Endothelial cell of umbilical vein (primary cell): Measurements from ENCODE around the gene NRCAM. TPM values are rescaled to one million over a fixed set of nuclear protein-coding genes. Genes with fewer than 3 reads are reported as not detected.

Experiments
- BruUV-seq: library from RNA; stranded (reverse); fragments of 400-500 nt; replicated peaks from 2 replicates; lab custom pipeline; 2021; lab: Mats Ljungman, UMichigan
- CTCF ChIA-PET: fragments of 300-600, 350-600 bp; sonication (Branson Sonifier 250); formaldehyde crosslinking; loops from one replicate; lab custom pipeline; 2021; ENCODE audit warnings: antibody characterized with exemption, inconsistent platforms; lab: Charles Lee
- POLR2A ChIA-PET: fragments of 300-600, 350-600 bp; sonication (Branson Sonifier 250); formaldehyde crosslinking; loops from one replicate; lab custom pipeline; 2021; ENCODE audit warnings: antibody characterized with exemption, inconsistent platforms; lab: Charles Lee
- DNase-seq: peaks from one replicate; pipeline ENCODE4 v3.0.0-alpha.2; 2011; ENCODE audit warnings: low read depth, low spot score
- FAIRE-seq: peaks from 2 replicates; lab custom pipeline; 2011; peaks lifted over from hg19 to GRCh38; lab: Jason Lieb, UNC
- H2AFZ ChIP-seq: 2 replicates; pipeline ENCODE4 v1.6.0; 2012; ENCODE audit warnings: low read depth, low read length, control low read depth, inconsistent platforms
- H3K27ac ChIP-seq: 2 replicates; pipeline ENCODE4 v1.5.1; 2011; ENCODE audit warnings: low read depth, mild to moderate bottlenecking, control low read depth, low read length, moderate library complexity; ENCODE audit not compliant: insufficient read depth
- H3K27me3 ChIP-seq, 2 experiments: 2 replicates each; pipeline versions ENCODE4 v1.6.0 to v1.6.1; 2011; ENCODE audit warnings: low read length in 2 of 2, mixed read lengths in 1 of 2; ENCODE audit not compliant: control insufficient read depth in 2 of 2, insufficient read depth in 2 of 2
- H3K36me3 ChIP-seq, 2 experiments: 2 replicates in 1 of 2; 3 replicates in 1 of 2; pipeline ENCODE4 v1.5.1; 2011; ENCODE audit warnings: low read length in 2 of 2, mild to moderate bottlenecking in 1 of 2, moderate library complexity in 1 of 2; ENCODE audit not compliant: control insufficient read depth in 2 of 2, insufficient read depth in 2 of 2; ENCODE audit errors: extremely low read depth in 1 of 2
- H3K4me1 ChIP-seq: 3 replicates; pipeline ENCODE4 v1.5.1; 2011; ENCODE audit warnings: mild to moderate bottlenecking, low read length; ENCODE audit not compliant: control insufficient read depth, insufficient read depth; ENCODE audit errors: extremely low read depth
- H3K4me2 ChIP-seq: 2 replicates; pipeline ENCODE4 v1.6.1; 2011; ENCODE audit warnings: low read length, control low read depth, mixed read lengths; ENCODE audit not compliant: insufficient read depth
- H3K4me3 ChIP-seq, 3 experiments: fragments of 200-600 bp in 1 of 3; sonication (generic), shearing (Covaris generic) in 1 of 3; replicated peaks in 1 of 3; 2 replicates each; pipeline ENCODE4 v1.5.1; 2011 to 2016; ENCODE audit warnings: control low read depth in 3 of 3, low read length in 3 of 3, mild to moderate bottlenecking in 2 of 3, inconsistent platforms in 1 of 3, low read depth in 1 of 3, moderate library complexity in 1 of 3; ENCODE audit not compliant: insufficient read depth in 1 of 3
- H3K79me2 ChIP-seq: 2 replicates; pipeline ENCODE4 v1.6.0; 2012; ENCODE audit warnings: low read length, inconsistent platforms; ENCODE audit not compliant: control insufficient read depth, insufficient read depth
- H3K9ac ChIP-seq: replicated peaks from 2 replicates; pipeline ENCODE3; 2011; ENCODE audit warnings: low read length, control low read depth; ENCODE audit not compliant: insufficient read depth; ENCODE audit errors: extremely low read depth
- H3K9me1 ChIP-seq: replicated peaks from 3 replicates; pipeline ENCODE4 v1.6.0; 2011; ENCODE audit warnings: mild to moderate bottlenecking, low read length; ENCODE audit not compliant: control insufficient read depth, insufficient read depth; ENCODE audit errors: extremely low read depth
- H3K9me3 ChIP-seq: replicated peaks from 2 replicates; pipeline ENCODE4 v1.5.1; 2012; ENCODE audit warnings: low read length, inconsistent platforms; ENCODE audit not compliant: control insufficient read depth, insufficient read depth
- H4K20me1 ChIP-seq: replicated peaks from 2 replicates; pipeline ENCODE3; 2011; ENCODE audit warnings: mild to moderate bottlenecking, low read length; ENCODE audit not compliant: control insufficient read depth, insufficient read depth; ENCODE audit errors: extremely low read depth
- CTCF ChIP-seq, 2 donors: IDR thresholded peaks; 1 replicate in 1 of 2; 2 replicates in 1 of 2; pipeline ENCODE4 v1.5.1; 2011; ENCODE audit warnings: low read length in 2 of 2, mild to moderate bottlenecking in 2 of 2, moderate library complexity in 2 of 2, control low read depth in 1 of 2, inconsistent platforms in 1 of 2, low read depth in 1 of 2; ENCODE audit not compliant: insufficient read depth in 1 of 2; ENCODE audit errors: extremely low read depth in 1 of 2
- EZH2 ChIP-seq: IDR thresholded peaks from 2 replicates; pipeline ENCODE4 v1.6.1; 2012; ENCODE audit warnings: borderline replicate concordance, low read depth, mild to moderate bottlenecking, moderate library complexity, low read length, inconsistent platforms; ENCODE audit not compliant: severe bottlenecking
- FOS ChIP-seq: IDR thresholded peaks from 2 replicates; pipeline ENCODE4 v1.6.1; 2011; ENCODE audit warnings: mild to moderate bottlenecking, low read length, moderate library complexity, borderline replicate concordance; ENCODE audit not compliant: insufficient read depth
- GATA2 ChIP-seq: IDR thresholded peaks from 2 replicates; pipeline ENCODE4 v1.7.0; 2011; ENCODE audit warnings: low read depth, mild to moderate bottlenecking, moderate library complexity, mixed read lengths, low read length; ENCODE audit not compliant: insufficient read length, insufficient read depth
- JUN ChIP-seq: IDR thresholded peaks from 2 replicates; pipeline ENCODE4 v1.6.1; 2011; ENCODE audit warnings: borderline replicate concordance, low read depth; ENCODE audit not compliant: insufficient read length, insufficient read depth
- MYC ChIP-seq: IDR thresholded peaks from one replicate; pipeline ENCODE4 v1.6.1; 2011; ENCODE audit warnings: mild to moderate bottlenecking, low read depth, low read length
- POLR2A ChIP-seq: IDR thresholded peaks from 2 replicates; pipeline ENCODE4 v1.6.1; 2012; ENCODE audit warnings: low read depth, mild to moderate bottlenecking, control low read depth, low read length
- POLR2AphosphoS5 ChIP-seq: IDR thresholded peaks from 2 replicates; pipeline ENCODE4 v1.6.1; 2012; ENCODE audit warnings: low read depth, mild to moderate bottlenecking, control low read depth, low read length, moderate library complexity; ENCODE audit not compliant: insufficient read depth
- dilution Hi-C: fragments of 300-500 bp; cut with MboI; formaldehyde crosslinking; loops from one replicate; pipeline ENCODE4 v1.15.0; 2019; ENCODE audit warnings: low sequenced_read_pairs; ENCODE audit not compliant: extremely low pct_ligation_motif_present
- intact Hi-C: fragments of 100-400 bp; cut with micrococcal nuclease; formaldehyde crosslinking; loops from one replicate; pipeline ENCODE4 v1.10.0; 2022
- polyA plus RNA-seq, 4 experiments: library from polyadenylated mRNA; depleted of rRNA in 3 of 4; stranded (reverse) in 3 of 4; unstranded in 1 of 4; fragments of >200 nt; gene quantifications; 2 replicates each; pipeline versions ENCODE4 v1.2.1 to v1.2.3, GENCODE V29; 2011 to 2012; ENCODE audit warnings: missing spikeins in 1 of 4
- total RNA-seq: library from RNA; stranded (reverse); gene quantifications from 2 replicates; pipeline ENCODE4 v1.2.3, GENCODE V29; 2021
- TF ChIP-seq, protein P1 (sequence below): IDR thresholded peaks from 2 replicates; pipeline ENCODE4 v1.6.1; 2011; ENCODE audit not compliant: insufficient read depth, insufficient read length

The NRCAM gene
- total and polyA plus RNA-seq, 2 donors (not counting 3 experiments of a cell fraction or from before 2014, with no cell fraction given) = 26.0 to 47.6 TPM

- H3K9me3 ChIP-seq = no peaks in the 10 kb centered on the region
- peak; percentile 6 for DNase-seq
- dilution Hi-C loops = no loop called here
- no TSS peak for BruUV-seq
- ChIA-PET POLR2A (no interaction called here), CTCF (interaction anchor here (1.0 to 1.3 kb wide), 2 partner anchors 9 to 10 kb away, joined by 3 read pairs; no protein-coding TSS in a partner anchor)
- H4K20me1 ChIP-seq = no peaks in the 10 kb centered on the region
- no peak for FAIRE-seq
- peaks cover 32% of the 10 kb centered on the region for H3K79me2 ChIP-seq
- no peak overlapping the region for H3K4me2 ChIP-seq
- peaks cover 20% of the 10 kb centered on the region for H3K4me1 ChIP-seq
- H3K27me3 ChIP-seq = no peaks in the 10 kb centered on the region
- H3K9me1 ChIP-seq = no peaks in the 10 kb centered on the region
- TF ChIP-seq, protein P1, sequence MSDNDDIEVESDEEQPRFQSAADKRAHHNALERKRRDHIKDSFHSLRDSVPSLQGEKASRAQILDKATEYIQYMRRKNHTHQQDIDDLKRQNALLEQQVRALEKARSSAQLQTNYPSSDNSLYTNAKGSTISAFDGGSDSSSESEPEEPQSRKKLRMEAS = no peak
- TF ChIP-seq GATA2 (no peak), POLR2A (no peak), MYC (no peak), FOS (no peak), JUN (no peak), EZH2 (no peak), POLR2AphosphoS5 (no peak), CTCF (IDR thresholded peaks at IDR 0.05; ENCODE audit: extremely low read depth in 1 of 2, insufficient read depth in 1 of 2, low read depth in 1 of 2, low read length in 2 of 2) (no peak)
- intact Hi-C loops = no loop called here
- H3K4me3 ChIP-seq = no peak overlapping the region
- peaks cover 0 to 2% of the 10 kb centered on the region in 2 experiments for H3K36me3 ChIP-seq
- no peak overlapping the region for H2AFZ ChIP-seq
- no peak overlapping the region for H3K27ac ChIP-seq
- no peak overlapping the region for H3K9ac ChIP-seq
Measured at GRCh38 chr7:108382932-108383331, 73.3 kb downstream of the NRCAM start.
